ENCODE data around the gene SCNN1B.

DNA sequence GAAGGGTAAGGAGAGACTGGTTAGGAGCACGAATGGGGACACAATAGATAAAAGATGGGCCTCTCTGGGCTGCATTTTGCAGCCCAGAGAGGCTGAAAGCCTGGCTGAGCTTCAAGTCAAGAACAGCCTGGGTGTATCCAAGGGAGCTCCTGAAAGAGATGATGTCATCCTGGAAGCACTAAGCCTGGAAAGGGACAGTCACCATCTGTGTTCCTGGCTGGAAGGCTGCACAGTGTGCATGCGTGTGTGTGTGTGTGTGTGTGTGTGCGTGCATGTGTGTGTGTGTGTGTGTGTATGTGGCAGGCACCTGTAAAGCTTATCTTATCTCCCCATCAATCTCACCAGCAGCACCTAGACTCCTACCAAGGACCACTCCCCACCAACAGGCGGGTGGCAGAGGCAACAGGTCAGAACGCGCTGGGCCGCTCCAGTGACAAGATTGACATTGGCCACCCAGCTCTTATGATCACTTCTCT is 106.8 kb downstream of the SCNN1B start:
- TF ChIP-seq, protein P1, sequence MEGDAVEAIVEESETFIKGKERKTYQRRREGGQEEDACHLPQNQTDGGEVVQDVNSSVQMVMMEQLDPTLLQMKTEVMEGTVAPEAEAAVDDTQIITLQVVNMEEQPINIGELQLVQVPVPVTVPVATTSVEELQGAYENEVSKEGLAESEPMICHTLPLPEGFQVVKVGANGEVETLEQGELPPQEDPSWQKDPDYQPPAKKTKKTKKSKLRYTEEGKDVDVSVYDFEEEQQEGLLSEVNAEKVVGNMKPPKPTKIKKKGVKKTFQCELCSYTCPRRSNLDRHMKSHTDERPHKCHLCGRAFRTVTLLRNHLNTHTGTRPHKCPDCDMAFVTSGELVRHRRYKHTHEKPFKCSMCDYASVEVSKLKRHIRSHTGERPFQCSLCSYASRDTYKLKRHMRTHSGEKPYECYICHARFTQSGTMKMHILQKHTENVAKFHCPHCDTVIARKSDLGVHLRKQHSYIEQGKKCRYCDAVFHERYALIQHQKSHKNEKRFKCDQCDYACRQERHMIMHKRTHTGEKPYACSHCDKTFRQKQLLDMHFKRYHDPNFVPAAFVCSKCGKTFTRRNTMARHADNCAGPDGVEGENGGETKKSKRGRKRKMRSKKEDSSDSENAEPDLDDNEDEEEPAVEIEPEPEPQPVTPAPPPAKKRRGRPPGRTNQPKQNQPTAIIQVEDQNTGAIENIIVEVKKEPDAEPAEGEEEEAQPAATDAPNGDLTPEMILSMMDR (IDR thresholded peaks at IDR 0.05 in 8 of 11, conservative IDR thresholded peaks at IDR 0.05 in 3 of 11) = no peak
- TF ChIP-seq POLR2AphosphoS5 (IDR thresholded peaks at IDR 0.05) (no peak), POLR2A (IDR thresholded peaks at IDR 0.05) (no peak)

Measured in spleen (tissue), 7 donors.